ENCODE data around the gene CAPN15. TPM values are rescaled to one million over a fixed set of nuclear protein-coding genes. Genes with fewer than 3 reads are reported as not detected.

The CAPN15 gene
- total and polyA plus RNA-seq, 2 of the 4 experiments (the other 2 are of a cell fraction): 9.3 to 24.3 TPM

GRCh38 chr16:490768-491167, 36.7 kb upstream of the CAPN15 start:
- Histone ChIP-seq H3K9me1 (ENCODE audit: insufficient read depth, low read length) (peaks cover 4% of the 10 kb centered on the region; the same call in 1 of the 2 replicates), H4K20me1 (ENCODE audit: insufficient read depth, low read length) (peaks cover 4% of the 10 kb centered on the region; the same call in 1 of the 2 replicates), H4K91ac (ENCODE audit: insufficient read depth, low read depth, low read length) (no peak overlapping the region), H3K9ac (ENCODE audit: low read depth, low read length) (no peak overlapping the region), H3K79me1 (ENCODE audit: low read depth in 1 of 2, low read length in 2 of 2) (peaks cover 0 to 11% of the 10 kb centered on the region in 2 experiments; a peak in 1 of 4 replicates), H2AK9ac (replicated peaks; ENCODE audit: low read depth, low read length, poor library complexity) (no peak overlapping the region), H3K27ac (ENCODE audit: insufficient read depth, low read length) (no peak overlapping the region), H3K18ac (ENCODE audit: low read depth, low read length) (no peak overlapping the region), H3K4ac (ENCODE audit: low read depth, low read length) (no peak overlapping the region), H3K56ac (ENCODE audit: extremely low read depth, insufficient read depth, low read length) (no peak overlapping the region), H3K4me1 (ENCODE audit: control insufficient read depth, insufficient read depth, low read length) (no peaks in the 10 kb centered on the region; the same call in 1 of the 2 replicates), H2AFZ (replicated peaks; ENCODE audit: low read length, poor library complexity) (no peak overlapping the region), H3K9me3 (ENCODE audit: control insufficient read depth, insufficient read depth, low read length) (no peaks in the 10 kb centered on the region), H4K5ac (ENCODE audit: low read depth, low read length) (no peak overlapping the region), H2AK5ac (ENCODE audit: low read depth, low read length) (no peak overlapping the region), H4K8ac (ENCODE audit: low read depth in 2 of 2, low read length in 2 of 2) (no peak overlapping the region), H3K14ac (replicated peaks; ENCODE audit: low read depth, low read length) (no peak overlapping the region), H2BK20ac (ENCODE audit: low read depth, low read length) (no peak overlapping the region), H2BK5ac (ENCODE audit: low read depth, low read length, poor library complexity, severe bottlenecking) (no peak overlapping the region), H3K27me3 (ENCODE audit: control insufficient read depth, insufficient read depth, low read length) (no peaks in the 10 kb centered on the region), H3K4me2 (ENCODE audit: low read depth, low read length) (no peak overlapping the region), H3K36me3 (ENCODE audit: control insufficient read depth, insufficient read depth, low read length) (peaks cover 27% of the 10 kb centered on the region), H2BK120ac (ENCODE audit: low read depth, low read length) (no peak overlapping the region), H2BK15ac (ENCODE audit: low read depth, low read length) (no peak overlapping the region), H3K23ac (ENCODE audit: low read depth, low read length) (no peak overlapping the region), H3K4me3 (ENCODE audit: insufficient read depth, low read depth, low read length) (no peak overlapping the region)
- 81% methylated on average over 8 of the region's 10 CpGs; no CpG with 5 or more reads in 1 of the 2 experiments for WGBS, 2 experiments (ENCODE audit: extremely low coverage in 2 of 2, insufficient read length in 1 of 2)
- ATAC-seq (ENCODE audit: low read depth) (no peak), DNase-seq (no peak)
- dilution Hi-C loops (cut with HindIII; ENCODE audit: low sequenced_read_pairs, unreplicated experiment): no loop called here
- intact Hi-C loops (cut with micrococcal nuclease): no loop called here
- in situ Hi-C loops (cut with MboI; ENCODE audit: low sequenced_read_pairs): no loop called here
- ChIA-PET CTCF (no interaction called here), POLR2A (ENCODE audit: unreplicated experiment) (no interaction called here)
- BruUV-seq (replicated peaks): no TSS peak
- TF ChIP-seq, protein P1, sequence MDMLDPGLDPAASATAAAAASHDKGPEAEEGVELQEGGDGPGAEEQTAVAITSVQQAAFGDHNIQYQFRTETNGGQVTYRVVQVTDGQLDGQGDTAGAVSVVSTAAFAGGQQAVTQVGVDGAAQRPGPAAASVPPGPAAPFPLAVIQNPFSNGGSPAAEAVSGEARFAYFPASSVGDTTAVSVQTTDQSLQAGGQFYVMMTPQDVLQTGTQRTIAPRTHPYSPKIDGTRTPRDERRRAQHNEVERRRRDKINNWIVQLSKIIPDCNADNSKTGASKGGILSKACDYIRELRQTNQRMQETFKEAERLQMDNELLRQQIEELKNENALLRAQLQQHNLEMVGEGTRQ (IDR thresholded peaks at IDR 0.05; ENCODE audit: low read depth, low read length): no peak
- TF ChIP-seq SMC3 (IDR thresholded peaks at IDR 0.05; ENCODE audit: low read depth, low read length): no peak
- no peak for TF ChIP-seq RFX5 (IDR thresholded peaks at IDR 0.05; ENCODE audit: low read depth, low read length)
- TF ChIP-seq CTCF (conservative IDR thresholded peaks at IDR 0.05; ENCODE audit: low read depth, low read length): no peak
- TF ChIP-seq, protein P2, sequence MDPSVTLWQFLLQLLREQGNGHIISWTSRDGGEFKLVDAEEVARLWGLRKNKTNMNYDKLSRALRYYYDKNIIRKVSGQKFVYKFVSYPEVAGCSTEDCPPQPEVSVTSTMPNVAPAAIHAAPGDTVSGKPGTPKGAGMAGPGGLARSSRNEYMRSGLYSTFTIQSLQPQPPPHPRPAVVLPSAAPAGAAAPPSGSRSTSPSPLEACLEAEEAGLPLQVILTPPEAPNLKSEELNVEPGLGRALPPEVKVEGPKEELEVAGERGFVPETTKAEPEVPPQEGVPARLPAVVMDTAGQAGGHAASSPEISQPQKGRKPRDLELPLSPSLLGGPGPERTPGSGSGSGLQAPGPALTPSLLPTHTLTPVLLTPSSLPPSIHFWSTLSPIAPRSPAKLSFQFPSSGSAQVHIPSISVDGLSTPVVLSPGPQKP (IDR thresholded peaks at IDR 0.05; ENCODE audit: borderline replicate concordance, low read depth, low read length): no peak
- TF ChIP-seq MAZ (IDR thresholded peaks at IDR 0.05; ENCODE audit: borderline replicate concordance, low read depth, low read length): no peak
- TF ChIP-seq CEBPB (IDR thresholded peaks at IDR 0.05; ENCODE audit: low read depth, low read length): no peak
- no peak for TF ChIP-seq MXI1 (IDR thresholded peaks at IDR 0.05; ENCODE audit: borderline replicate concordance, low read depth, low read length)
- no peak for TF ChIP-seq MAFK (IDR thresholded peaks at IDR 0.05; ENCODE audit: low read depth, low read length)
- no peak for TF ChIP-seq BHLHE40 (IDR thresholded peaks at IDR 0.05; ENCODE audit: low read depth, low read length)
- no peak for TF ChIP-seq RCOR1 (IDR thresholded peaks at IDR 0.05; ENCODE audit: insufficient replicate concordance, low read length)
- TF ChIP-seq RAD21 (IDR thresholded peaks at IDR 0.05; ENCODE audit: low read length): no peak
- no peak for TF ChIP-seq CHD1 (IDR thresholded peaks at IDR 0.05; ENCODE audit: low read depth, low read length)

Data from IMR-90 (cell line).